ENCODE data around the gene AFF1.

DNA sequence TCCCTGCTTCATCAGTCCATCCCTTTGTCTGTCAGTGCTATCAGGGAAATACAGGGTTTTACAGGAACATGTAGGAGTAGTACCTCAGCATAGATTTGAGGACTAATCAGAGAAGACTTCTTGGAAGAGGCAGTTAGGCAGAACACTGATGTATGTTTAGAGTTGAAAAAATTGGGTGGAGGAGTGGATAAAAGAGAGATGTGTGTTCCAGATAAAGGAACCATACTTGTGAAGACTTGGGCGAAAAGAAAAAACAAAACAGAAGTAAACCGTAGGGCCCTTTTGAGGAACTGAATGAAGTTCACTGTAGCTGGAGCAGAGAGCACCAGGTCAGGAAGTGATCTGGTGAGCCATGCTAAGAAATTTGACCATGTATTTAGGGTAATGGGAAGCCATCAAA is 32.3 kb downstream of the AFF1 start:
- TF ChIP-seq POLR2A (IDR thresholded peaks at IDR 0.05): no peak
- TF ChIP-seq, protein P1, sequence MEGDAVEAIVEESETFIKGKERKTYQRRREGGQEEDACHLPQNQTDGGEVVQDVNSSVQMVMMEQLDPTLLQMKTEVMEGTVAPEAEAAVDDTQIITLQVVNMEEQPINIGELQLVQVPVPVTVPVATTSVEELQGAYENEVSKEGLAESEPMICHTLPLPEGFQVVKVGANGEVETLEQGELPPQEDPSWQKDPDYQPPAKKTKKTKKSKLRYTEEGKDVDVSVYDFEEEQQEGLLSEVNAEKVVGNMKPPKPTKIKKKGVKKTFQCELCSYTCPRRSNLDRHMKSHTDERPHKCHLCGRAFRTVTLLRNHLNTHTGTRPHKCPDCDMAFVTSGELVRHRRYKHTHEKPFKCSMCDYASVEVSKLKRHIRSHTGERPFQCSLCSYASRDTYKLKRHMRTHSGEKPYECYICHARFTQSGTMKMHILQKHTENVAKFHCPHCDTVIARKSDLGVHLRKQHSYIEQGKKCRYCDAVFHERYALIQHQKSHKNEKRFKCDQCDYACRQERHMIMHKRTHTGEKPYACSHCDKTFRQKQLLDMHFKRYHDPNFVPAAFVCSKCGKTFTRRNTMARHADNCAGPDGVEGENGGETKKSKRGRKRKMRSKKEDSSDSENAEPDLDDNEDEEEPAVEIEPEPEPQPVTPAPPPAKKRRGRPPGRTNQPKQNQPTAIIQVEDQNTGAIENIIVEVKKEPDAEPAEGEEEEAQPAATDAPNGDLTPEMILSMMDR (IDR thresholded peaks at IDR 0.05): no peak
